Type B pancreatic cell (in vitro differentiated cells): ENCODE results near the gene CCDC194. TPM values are rescaled to one million over a fixed set of nuclear protein-coding genes. Genes with fewer than 3 reads are reported as not detected.

ENCODE experiments used
- DNase-seq: peaks from one replicate; pipeline ENCODE4 v3.0.0; 2021; ENCODE audit warnings: mixed read lengths; ENCODE audit not compliant: unreplicated experiment; ENCODE audit errors: extremely low spot score
- H3K27ac Mint-ChIP-seq: 2 replicates; pipeline ENCODE4 v1.8.0; 2021; ENCODE audit warnings: mild to moderate bottlenecking, mixed read lengths
- H3K27me3 Mint-ChIP-seq: 2 replicates; pipeline ENCODE4 v1.8.0; 2021; ENCODE audit warnings: mixed read lengths
- H3K36me3 Mint-ChIP-seq: 2 replicates; pipeline ENCODE4 v1.8.0; 2021; ENCODE audit warnings: mixed read lengths
- H3K4me1 Mint-ChIP-seq: one replicate; pipeline ENCODE4 v1.8.0; 2021; ENCODE audit warnings: mixed read lengths; ENCODE audit not compliant: unreplicated experiment
- H3K4me3 Mint-ChIP-seq: 2 replicates; pipeline ENCODE4 v1.8.0; 2021; ENCODE audit warnings: mild to moderate bottlenecking, mixed read lengths
- H3K9me3 Mint-ChIP-seq: 2 replicates; pipeline ENCODE4 v1.8.0; 2021; ENCODE audit warnings: mixed read lengths
- total RNA-seq: library from RNA; stranded (reverse); gene quantifications from 2 replicates; pipeline ENCODE4 v1.2.1, GENCODE V29; 2021; ENCODE audit warnings: low replicate concordance
- TF ChIP-seq, protein P1 (sequence below): fragments of 200-600 bp; sonication (generic); conservative IDR thresholded peaks from 2 replicates; pipeline ENCODE4 v1.5.0; 2021; ENCODE audit warnings: antibody characterized with exemption, mild to moderate bottlenecking

The CCDC194 gene
- total RNA-seq, 1 donor from 2014 or later = not detected

DNA sequence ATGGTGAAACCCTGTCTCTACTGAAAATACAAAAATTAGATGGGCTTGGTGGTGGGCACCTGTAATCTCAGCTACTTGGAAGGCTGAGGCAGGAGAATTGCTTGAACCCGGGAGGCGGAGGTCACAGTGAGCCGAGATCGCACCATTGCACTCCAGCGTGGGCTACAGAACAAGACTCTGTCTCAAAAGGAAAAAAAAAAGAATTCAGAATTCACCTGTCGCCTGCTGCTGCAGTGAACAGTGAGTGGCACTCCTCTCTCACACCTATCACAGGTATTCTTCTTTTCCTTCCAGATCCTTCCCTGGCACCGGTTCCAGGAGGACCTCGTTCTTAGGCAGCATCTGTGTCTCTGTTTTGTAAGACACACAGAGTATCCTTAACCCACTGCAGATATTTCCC, 20.1 kb upstream of the CCDC194 start:
- H3K4me3 Mint-ChIP-seq = no peak overlapping the region
- peaks cover 19% of the 10 kb centered on the region for H3K4me1 Mint-ChIP-seq
- DNase-seq = no peak
- H3K27ac Mint-ChIP-seq = no peak overlapping the region
- H3K36me3 Mint-ChIP-seq = no peaks in the 10 kb centered on the region
- TF ChIP-seq, protein P1, sequence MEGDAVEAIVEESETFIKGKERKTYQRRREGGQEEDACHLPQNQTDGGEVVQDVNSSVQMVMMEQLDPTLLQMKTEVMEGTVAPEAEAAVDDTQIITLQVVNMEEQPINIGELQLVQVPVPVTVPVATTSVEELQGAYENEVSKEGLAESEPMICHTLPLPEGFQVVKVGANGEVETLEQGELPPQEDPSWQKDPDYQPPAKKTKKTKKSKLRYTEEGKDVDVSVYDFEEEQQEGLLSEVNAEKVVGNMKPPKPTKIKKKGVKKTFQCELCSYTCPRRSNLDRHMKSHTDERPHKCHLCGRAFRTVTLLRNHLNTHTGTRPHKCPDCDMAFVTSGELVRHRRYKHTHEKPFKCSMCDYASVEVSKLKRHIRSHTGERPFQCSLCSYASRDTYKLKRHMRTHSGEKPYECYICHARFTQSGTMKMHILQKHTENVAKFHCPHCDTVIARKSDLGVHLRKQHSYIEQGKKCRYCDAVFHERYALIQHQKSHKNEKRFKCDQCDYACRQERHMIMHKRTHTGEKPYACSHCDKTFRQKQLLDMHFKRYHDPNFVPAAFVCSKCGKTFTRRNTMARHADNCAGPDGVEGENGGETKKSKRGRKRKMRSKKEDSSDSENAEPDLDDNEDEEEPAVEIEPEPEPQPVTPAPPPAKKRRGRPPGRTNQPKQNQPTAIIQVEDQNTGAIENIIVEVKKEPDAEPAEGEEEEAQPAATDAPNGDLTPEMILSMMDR = no peak
- peaks cover 26% of the 10 kb centered on the region for H3K27me3 Mint-ChIP-seq
- no peaks in the 10 kb centered on the region for H3K9me3 Mint-ChIP-seq

DNA sequence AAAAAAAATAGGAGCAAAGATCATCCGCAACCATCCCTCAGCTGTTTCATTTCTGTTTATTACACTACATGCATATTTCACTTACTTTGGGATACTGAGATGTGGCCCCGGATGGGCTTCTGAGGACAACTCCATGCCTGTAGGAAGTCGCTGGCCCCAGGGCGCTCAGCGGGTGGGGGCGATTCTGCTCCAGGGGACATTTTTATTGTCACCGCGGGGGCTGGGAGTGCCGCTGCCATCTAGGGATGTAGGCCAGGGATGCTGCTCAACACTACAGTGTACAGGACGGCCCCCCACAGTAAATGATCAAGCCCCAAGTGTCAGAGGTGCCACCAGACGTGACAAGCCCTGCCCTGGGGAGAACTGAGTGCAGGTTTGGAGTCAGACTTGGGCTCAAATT, 17.8 kb upstream of the CCDC194 start:
- DNase-seq = no peak
- TF ChIP-seq, protein P1 = no peak
- H3K9me3 Mint-ChIP-seq = no peaks in the 10 kb centered on the region

DNA sequence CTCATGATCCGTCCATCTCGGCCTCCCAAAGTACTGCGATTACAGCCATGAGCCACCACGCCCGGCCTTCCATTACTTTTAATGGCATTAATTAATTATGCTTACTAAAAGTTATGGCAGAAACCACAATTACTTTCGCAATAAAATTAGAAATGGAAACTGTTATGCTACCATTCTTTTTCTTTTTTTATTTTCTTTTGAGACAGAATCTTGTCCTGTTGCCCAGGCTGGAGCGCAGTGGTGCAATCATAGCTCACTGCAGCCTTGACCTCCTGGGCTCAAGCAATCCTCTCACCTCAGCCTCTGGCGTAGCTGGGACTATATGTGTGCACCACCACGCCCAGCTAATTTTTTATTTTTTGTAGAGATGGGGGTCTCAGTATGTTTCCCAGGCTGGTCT, 16.0 kb upstream of the CCDC194 start:
- Mint-ChIP-seq H3K4me1 (peaks cover 28% of the 10 kb centered on the region), H3K27me3 (peaks cover 11% of the 10 kb centered on the region), H3K36me3 (no peaks in the 10 kb centered on the region), H3K27ac (no peak overlapping the region), H3K9me3 (no peaks in the 10 kb centered on the region), H3K4me3 (no peak overlapping the region)
- no peak for DNase-seq
- TF ChIP-seq, protein P1 = no peak

More for the DNA sequence above, 17.8 kb upstream of the CCDC194 start:
- peaks cover 22% of the 10 kb centered on the region for H3K27me3 Mint-ChIP-seq
- H3K27ac Mint-ChIP-seq = no peak overlapping the region
- no peaks in the 10 kb centered on the region for H3K36me3 Mint-ChIP-seq
- no peak overlapping the region for H3K4me3 Mint-ChIP-seq
- peaks cover 24% of the 10 kb centered on the region for H3K4me1 Mint-ChIP-seq

DNA sequence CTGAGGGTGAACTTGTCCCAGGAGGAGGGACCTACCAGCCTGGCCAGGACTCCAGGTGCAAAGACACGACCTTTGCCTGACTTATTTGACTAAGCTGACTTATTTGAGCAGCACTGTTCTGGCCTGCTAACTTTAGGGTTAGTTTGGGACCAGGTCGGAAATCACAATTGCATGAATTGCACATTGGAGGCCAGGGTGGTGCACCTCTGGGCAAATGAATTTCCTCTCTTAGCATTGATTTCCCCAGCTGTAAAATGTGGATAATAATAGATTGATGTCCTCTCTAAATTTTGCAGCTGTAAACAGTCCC, 12.8 kb upstream of the CCDC194 start:
- peaks cover 15% of the 10 kb centered on the region for H3K4me1 Mint-ChIP-seq

DNA sequence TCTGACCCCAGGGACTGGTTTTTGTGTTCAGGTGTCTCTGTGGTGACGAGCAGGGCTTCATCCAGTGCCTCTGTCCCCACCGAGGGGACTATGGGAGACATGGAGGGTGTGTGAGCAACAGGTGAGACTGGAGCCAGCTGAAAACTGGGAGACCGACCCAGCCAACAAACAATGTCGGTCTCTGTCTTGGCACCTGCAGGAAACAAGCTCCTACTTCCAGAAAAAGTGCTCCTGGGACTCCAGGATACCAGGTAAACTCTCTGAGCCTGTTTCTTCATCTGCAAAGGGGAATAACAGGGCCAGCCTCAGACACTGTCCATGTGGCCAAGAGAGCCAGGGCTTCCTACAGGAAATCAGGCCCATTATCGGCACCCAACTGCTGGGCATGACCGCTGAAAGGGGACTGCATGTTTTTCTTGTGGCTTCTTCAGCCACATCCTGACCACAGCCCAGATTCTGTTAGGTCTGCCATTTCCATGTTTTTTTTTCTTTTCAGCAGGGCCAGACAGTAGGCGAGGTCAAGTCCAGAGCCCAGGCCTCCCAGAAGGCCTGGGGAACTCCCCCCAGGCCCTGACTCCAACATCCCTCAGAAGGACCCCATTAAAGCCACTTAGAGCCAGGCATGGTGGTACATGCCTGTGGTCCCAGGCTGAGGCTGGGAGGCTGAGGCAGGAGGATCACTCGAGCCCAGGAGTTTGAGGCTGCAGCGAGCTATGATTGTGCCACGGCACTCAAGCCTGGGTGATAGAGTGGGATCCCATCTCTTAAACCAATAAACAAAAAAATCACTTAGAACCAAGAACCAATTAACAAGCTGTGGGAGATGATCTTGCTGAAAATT, 12.3 kb upstream of the CCDC194 start:
- DNase-seq = no peak
- no peaks in the 10 kb centered on the region for H3K9me3 Mint-ChIP-seq
- no peaks in the 10 kb centered on the region for H3K36me3 Mint-ChIP-seq
- no peak overlapping the region for H3K27ac Mint-ChIP-seq
- H3K4me3 Mint-ChIP-seq = no peak overlapping the region
- TF ChIP-seq, protein P1 = no peak
- H3K27me3 Mint-ChIP-seq = peaks cover 4% of the 10 kb centered on the region
- peaks cover 11% of the 10 kb centered on the region for H3K4me1 Mint-ChIP-seq

More for the DNA sequence above, 12.8 kb upstream of the CCDC194 start:
- TF ChIP-seq, protein P1 = no peak
- no peaks in the 10 kb centered on the region for H3K27me3 Mint-ChIP-seq
- H3K27ac Mint-ChIP-seq = peak overlapping the region; percentile 9
- H3K4me3 Mint-ChIP-seq = no peak overlapping the region
- no peak for DNase-seq
- H3K36me3 Mint-ChIP-seq = no peaks in the 10 kb centered on the region
- no peaks in the 10 kb centered on the region for H3K9me3 Mint-ChIP-seq
